OCI-LY7 (cell line): Measurements from ENCODE around the gene SV2C. TPM values are rescaled to one million over a fixed set of nuclear protein-coding genes. Genes with fewer than 3 reads are reported as not detected.
"Not testable (repeated sequence)": the region's sequence is repeated elsewhere in the genome, so short reads cannot be mapped to it uniquely, and the experiment has no call there.

ENCODE experiments used
- Bru-seq: library from RNA; stranded (reverse); fragments of 400-500 nt; gene quantifications from one replicate; lab custom pipeline; 2021; lab: Mats Ljungman, UMichigan
- BruChase-seq, 2 experiments: library from RNA; stranded (reverse); fragments of 400-500 nt; gene quantifications; one replicate each; lab custom pipeline; 2021; lab: Mats Ljungman, UMichigan
- BruUV-seq: library from RNA; stranded (reverse); fragments of 400-500 nt; replicated peaks from 2 replicates; lab custom pipeline; 2021; lab: Mats Ljungman, UMichigan
- CTCF ChIA-PET: fragments of 300-600 bp; sonication (Branson Sonifier 250); formaldehyde crosslinking; loops from one replicate; lab custom pipeline; 2022; ENCODE audit warnings: antibody characterized with exemption; ENCODE audit not compliant: unreplicated experiment; lab: Charles Lee
- POLR2A ChIA-PET: fragments of 300-600 bp; sonication (Branson Sonifier 250); formaldehyde crosslinking; loops from one replicate; lab custom pipeline; 2022; ENCODE audit warnings: antibody characterized with exemption; lab: Charles Lee
- DNase-seq: peaks from one replicate; pipeline ENCODE4 v3.0.0-alpha.2; 2015; ENCODE audit warnings: low spot score
- H2AFZ ChIP-seq: fragments of 200-600 bp; sonication (generic), shearing (Covaris generic); 2 replicates; pipeline ENCODE4 v1.6.1; 2014; ENCODE audit warnings: mild to moderate bottlenecking, antibody characterized with exemption, low read length, moderate library complexity
- H3K27ac ChIP-seq: fragments of 200-600 bp; sonication (generic); 2 replicates; pipeline ENCODE4 v1.5.1; 2014; ENCODE audit warnings: mixed run types, low read depth, mild to moderate bottlenecking, moderate library complexity, low read length, inconsistent platforms; ENCODE audit not compliant: poor library complexity, severe bottlenecking
- H3K36me3 ChIP-seq: fragments of 200-600 bp; sonication (generic); 2 replicates; pipeline ENCODE4 v1.6.1; 2014; ENCODE audit warnings: mild to moderate bottlenecking, antibody characterized with exemption, low read length, moderate library complexity, mixed read lengths; ENCODE audit not compliant: insufficient read depth
- H3K4me1 ChIP-seq: fragments of 200-600 bp; sonication (generic); 2 replicates; pipeline ENCODE4 v1.5.1; 2014; ENCODE audit warnings: mild to moderate bottlenecking, low read length; ENCODE audit not compliant: insufficient read depth, poor library complexity, severe bottlenecking
- H3K4me2 ChIP-seq: fragments of 200-600 bp; sonication (generic); 2 replicates; pipeline ENCODE4 v1.6.1; 2014; ENCODE audit warnings: mild to moderate bottlenecking, low read length
- H3K4me3 ChIP-seq: fragments of 200-600 bp; sonication (generic); 2 replicates; pipeline ENCODE4 v1.5.1; 2014; ENCODE audit warnings: mild to moderate bottlenecking, low read depth, low read length; ENCODE audit not compliant: poor library complexity, severe bottlenecking
- H3K79me2 ChIP-seq: fragments of 200-600 bp; sonication (generic); 2 replicates; pipeline ENCODE4 v1.6.1; 2016; ENCODE audit warnings: low read depth, mild to moderate bottlenecking, low read length, moderate library complexity, mixed read lengths; ENCODE audit not compliant: insufficient read depth
- H3K9me2 ChIP-seq: fragments of 200-600 bp; sonication (generic); 2 replicates; pipeline ENCODE4 v1.6.1; 2016; ENCODE audit warnings: mild to moderate bottlenecking, low read length, mixed read lengths; ENCODE audit not compliant: insufficient read depth
- H3K9me3 ChIP-seq: fragments of 200-600 bp; sonication (generic); 2 replicates; pipeline ENCODE4 v1.6.1; 2014; ENCODE audit warnings: mild to moderate bottlenecking, mixed run types, low read length, mixed read lengths
- H4K20me1 ChIP-seq: fragments of 200-600 bp; sonication (generic); 2 replicates; pipeline ENCODE4 v1.6.1; 2014; ENCODE audit warnings: mild to moderate bottlenecking, antibody characterized with exemption, low read length, moderate library complexity, mixed read lengths; ENCODE audit not compliant: insufficient read depth
- CTCF ChIP-seq: fragments of 200-600 bp; sonication (generic); conservative IDR thresholded peaks from 2 replicates; pipeline ENCODE4 v1.5.1; 2014; ENCODE audit warnings: mild to moderate bottlenecking, antibody characterized with exemption, low read length, moderate library complexity, mixed read lengths
- EZH2phosphoT487 ChIP-seq: fragments of 200-600 bp; sonication (generic); IDR thresholded peaks from 2 replicates; pipeline ENCODE4 v1.6.1; 2018; ENCODE audit warnings: low read depth, borderline replicate concordance, mild to moderate bottlenecking, mixed run types, antibody characterized with exemption, low read length, moderate library complexity, mixed read lengths
- intact Hi-C: fragments of 100-400 bp; cut with micrococcal nuclease; formaldehyde crosslinking; loops from one replicate; pipeline ENCODE4 v1.10.0; 2022; ENCODE audit not compliant: unreplicated experiment
- long read RNA-seq: library from polyadenylated mRNA; stranded (forward); transcript quantifications from one replicate; pipeline ENCODE4 v2.0.0, GENCODE V29; 2022
- total RNA-seq, 2 experiments: library from RNA; depleted of rRNA in 1 of 2; stranded (reverse); fragments of >200 nt in 1 of 2; shearing (Covaris generic) in 1 of 2; gene quantifications; 2 replicates each; pipeline ENCODE4 v1.2.3, GENCODE V29; 2014 to 2022

The SV2C gene
- total RNA-seq (2014; rRNA removed; shearing (Covaris generic)) (not detected in 2 replicates), total RNA-seq (2022) (not detected in 2 replicates), Bru-seq, nascent RNA (percentile 7 among the genes with signal in this experiment), BruChase-seq, experiment 1, labeled RNA remaining after a 6-hour chase (percentile 4 among the genes with signal in this experiment), BruChase-seq, experiment 2, labeled RNA remaining after a 2-hour chase (percentile 6 among the genes with signal in this experiment)
- long read RNA-seq, partial matches to known transcripts: 0 of 2 reads
- long read RNA-seq, other reads (novel, unspliced or antisense): 2 of 2 reads

- no peaks in the 10 kb centered on the region for H3K36me3 ChIP-seq
- H3K9me3 ChIP-seq: no peaks in the 10 kb centered on the region
- no peaks in the 10 kb centered on the region for H3K79me2 ChIP-seq
- ChIA-PET POLR2A (no interaction called here), CTCF (no interaction called here)
- H3K9me2 ChIP-seq: no peaks in the 10 kb centered on the region
- no peak within 1 kb of the TSS for H2AFZ ChIP-seq
- no peaks in the 10 kb centered on the region for H4K20me1 ChIP-seq
- H3K4me2 ChIP-seq: no peak within 1 kb of the TSS
- TF ChIP-seq CTCF (no peak), EZH2phosphoT487 (no peak)
- H3K4me1 ChIP-seq: no peaks in the 10 kb centered on the region
- no peak within 1 kb of the TSS for H3K27ac ChIP-seq
- no peak within 1 kb of the TSS for H3K4me3 ChIP-seq
- no TSS peak for BruUV-seq
- intact Hi-C loops: no loop called here
- DNase-seq: no peak
These were observed at the start of gene SV2C for GRCh38 chr5:76082772-76083554. SV2C (plus strand) TSS chr5:76083383; CDS start chr5:76131751, 48,368 bp downstream.

- H3K9me2 ChIP-seq, intact Hi-C loops, POLR2A ChIA-PET, H3K4me3 ChIP-seq, BruUV-seq, DNase-seq, H3K9me3 ChIP-seq, H3K4me1 ChIP-seq, H3K79me2 ChIP-seq, H3K27ac ChIP-seq, H3K36me3 ChIP-seq, CTCF ChIA-PET, H2AFZ ChIP-seq, H4K20me1 ChIP-seq, H3K4me2 ChIP-seq: not testable (repeated sequence)
These were observed 45.4 kb upstream of the SV2C start for GRCh38 chr5:76037736-76038151.

DNA sequence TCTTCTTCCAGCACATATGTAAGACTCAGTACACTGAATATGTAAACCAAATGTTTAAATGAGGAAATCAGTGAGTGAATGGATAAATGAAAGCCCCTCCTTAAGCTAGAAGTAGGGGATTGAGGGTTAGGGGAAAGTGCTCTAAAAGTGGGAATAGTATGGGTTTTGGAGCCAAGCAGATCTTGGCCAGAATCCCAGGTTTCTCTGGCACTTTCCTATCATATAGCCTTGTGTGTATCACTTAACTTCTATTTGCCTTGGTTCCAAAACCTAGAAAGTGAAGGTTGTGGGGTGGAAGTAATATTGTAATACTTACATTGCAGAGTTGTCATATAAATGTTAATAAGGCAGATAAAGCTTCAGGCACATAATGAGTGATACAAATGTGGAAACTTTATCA, 45.0 kb upstream of the SV2C start:
- ChIA-PET CTCF (no interaction called here), POLR2A (no interaction called here)
- no TSS peak for BruUV-seq
- Histone ChIP-seq H3K36me3 (no peaks in the 10 kb centered on the region), H4K20me1 (no peaks in the 10 kb centered on the region), H2AFZ (no peak overlapping the region), H3K4me1 (no peaks in the 10 kb centered on the region), H3K27ac (no peak overlapping the region), H3K9me3 (no peaks in the 10 kb centered on the region), H3K4me3 (no peak overlapping the region), H3K79me2 (no peaks in the 10 kb centered on the region), H3K9me2 (no peaks in the 10 kb centered on the region), H3K4me2 (no peak overlapping the region)
- TF ChIP-seq EZH2phosphoT487 (no peak), CTCF (no peak)
- no peak for DNase-seq
- intact Hi-C loops: no loop called here
